IPS-20b (cell line): ENCODE measurements around the gene ELMO2.

ENCODE experiments used
- H3K27ac ChIP-seq: one replicate; pipeline ENCODE4 v1.5.1; 2013; ENCODE audit warnings: low read length
- H3K27me3 ChIP-seq: 2 replicates; pipeline ENCODE4 v1.6.1; 2013; ENCODE audit warnings: mild to moderate bottlenecking, low read length, inconsistent platforms; ENCODE audit not compliant: insufficient read depth
- H3K36me3 ChIP-seq: 2 replicates; pipeline ENCODE4 v1.6.1; 2013; ENCODE audit warnings: low read depth, mild to moderate bottlenecking, inconsistent platforms, low read length, moderate library complexity; ENCODE audit not compliant: insufficient read depth
- H3K4me1 ChIP-seq: 2 replicates; pipeline ENCODE4 v1.6.1; 2013; ENCODE audit warnings: mild to moderate bottlenecking, control low read depth, inconsistent platforms, low read length, moderate library complexity; ENCODE audit not compliant: insufficient read depth
- H3K4me3 ChIP-seq: 2 replicates; pipeline ENCODE4 v1.5.1; 2013; ENCODE audit warnings: mild to moderate bottlenecking, low read length, inconsistent platforms
- H3K9ac ChIP-seq: 2 replicates; pipeline ENCODE4 v1.6.1; 2013; ENCODE audit warnings: low read depth, mild to moderate bottlenecking, inconsistent platforms, low read length, moderate library complexity
- H3K9me3 ChIP-seq: 2 replicates; pipeline ENCODE4 v1.6.1; 2013; ENCODE audit warnings: mild to moderate bottlenecking, low read depth, low read length, inconsistent platforms; ENCODE audit not compliant: insufficient read depth

ELMO2 gene

DNA sequence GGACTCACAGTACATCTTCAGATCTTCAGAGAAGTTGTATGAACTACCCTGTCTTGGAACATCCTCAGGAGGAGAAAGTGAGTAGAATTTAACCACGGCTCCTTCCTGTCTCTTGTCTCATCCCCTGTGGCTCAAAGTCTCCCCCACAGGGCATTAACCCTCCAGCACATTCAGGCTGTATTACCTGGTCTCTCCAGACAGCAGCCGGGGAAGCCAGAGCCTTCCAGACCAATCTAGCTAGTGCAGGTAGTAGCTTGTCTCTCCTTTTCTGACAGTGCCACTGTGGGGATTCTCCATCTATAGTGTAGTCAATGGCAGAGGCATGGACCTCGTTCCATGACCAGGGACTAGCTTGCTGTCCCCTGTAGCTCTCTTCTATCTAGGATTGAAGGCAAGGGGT, 16.9 kb upstream of the ELMO2 start:
- no peaks in the 10 kb centered on the region for H3K27me3 ChIP-seq
- no peak overlapping the region for H3K9ac ChIP-seq
- peaks cover 10% of the 10 kb centered on the region for H3K4me1 ChIP-seq
- no peak overlapping the region for H3K4me3 ChIP-seq
- no peaks in the 10 kb centered on the region for H3K9me3 ChIP-seq
- H3K36me3 ChIP-seq, result no peaks in the 10 kb centered on the region
- H3K27ac ChIP-seq, result no peak overlapping the region

DNA sequence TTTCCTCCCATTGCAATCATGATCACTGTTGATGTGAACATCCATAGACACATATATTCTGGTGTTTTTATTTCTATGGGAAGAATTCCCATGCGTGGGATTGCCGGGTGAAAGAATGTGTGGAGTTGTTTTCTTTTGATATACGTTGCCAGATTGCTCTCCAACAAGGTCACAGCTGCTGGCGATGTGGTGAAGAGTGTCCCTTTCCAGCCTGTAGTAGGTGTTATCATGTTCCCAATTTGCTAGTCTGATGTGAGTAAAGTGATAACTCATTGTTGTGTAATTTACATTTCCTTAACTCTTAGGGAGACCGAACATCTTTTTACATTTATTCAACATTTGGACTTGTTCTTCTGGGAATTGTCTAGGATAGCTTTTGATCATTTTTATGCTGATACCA, 14.5 kb upstream of the ELMO2 start:
- H3K9me3 ChIP-seq, result no peaks in the 10 kb centered on the region
- no peak overlapping the region for H3K9ac ChIP-seq
- H3K27ac ChIP-seq, result no peak overlapping the region
- no peaks in the 10 kb centered on the region for H3K27me3 ChIP-seq
- H3K4me1 ChIP-seq, result peaks cover 10% of the 10 kb centered on the region
- no peak overlapping the region for H3K4me3 ChIP-seq
- no peaks in the 10 kb centered on the region for H3K36me3 ChIP-seq

DNA sequence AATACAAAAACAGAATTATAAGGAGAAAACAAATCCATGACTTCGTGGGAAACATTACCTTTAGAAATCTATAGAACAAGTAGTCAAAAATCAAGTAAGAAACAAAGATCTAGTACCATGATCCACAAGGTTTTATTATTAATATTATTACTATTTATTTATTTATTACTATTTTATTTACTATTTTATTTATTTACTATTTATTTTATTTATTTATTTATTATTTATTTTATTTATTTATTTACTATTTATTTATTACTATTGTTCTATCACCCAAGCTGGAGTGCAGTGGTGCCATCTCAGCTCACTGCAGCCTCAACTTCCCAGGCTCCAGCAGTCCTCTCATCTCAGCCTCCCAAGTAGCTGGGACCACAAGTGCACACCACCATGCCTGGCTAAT, 13.5 kb upstream of the ELMO2 start:
- Histone ChIP-seq H3K4me1 (peaks cover 10% of the 10 kb centered on the region), H3K9me3 (no peaks in the 10 kb centered on the region), H3K4me3 (no peak overlapping the region), H3K9ac (no peak overlapping the region), H3K36me3 (no peaks in the 10 kb centered on the region), H3K27ac (no peak overlapping the region), H3K27me3 (no peaks in the 10 kb centered on the region)

DNA sequence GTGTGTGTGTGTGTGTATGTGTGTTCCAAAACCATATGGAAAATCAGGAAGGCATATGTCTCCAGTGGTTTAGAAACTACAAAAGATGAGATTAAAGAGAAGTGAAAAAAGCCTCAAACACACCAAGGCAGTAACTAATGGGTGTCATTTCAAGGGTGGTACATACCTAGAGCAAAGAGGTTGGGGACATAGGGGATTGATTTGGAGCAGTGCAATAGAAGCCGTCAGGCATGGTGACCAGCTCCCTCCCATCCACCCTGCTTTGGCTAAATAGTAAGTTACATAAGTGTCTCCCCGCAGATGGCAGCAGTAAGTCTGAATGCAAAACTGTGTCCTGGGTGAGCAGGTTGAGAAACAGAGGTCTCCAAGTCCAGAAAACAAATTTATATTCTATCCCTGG, 10.4 kb upstream of the ELMO2 start:
- Histone ChIP-seq H3K4me1 (no peaks in the 10 kb centered on the region), H3K36me3 (no peaks in the 10 kb centered on the region), H3K27me3 (no peaks in the 10 kb centered on the region), H3K4me3 (no peak overlapping the region), H3K27ac (no peak overlapping the region), H3K9ac (no peak overlapping the region), H3K9me3 (no peaks in the 10 kb centered on the region)

DNA sequence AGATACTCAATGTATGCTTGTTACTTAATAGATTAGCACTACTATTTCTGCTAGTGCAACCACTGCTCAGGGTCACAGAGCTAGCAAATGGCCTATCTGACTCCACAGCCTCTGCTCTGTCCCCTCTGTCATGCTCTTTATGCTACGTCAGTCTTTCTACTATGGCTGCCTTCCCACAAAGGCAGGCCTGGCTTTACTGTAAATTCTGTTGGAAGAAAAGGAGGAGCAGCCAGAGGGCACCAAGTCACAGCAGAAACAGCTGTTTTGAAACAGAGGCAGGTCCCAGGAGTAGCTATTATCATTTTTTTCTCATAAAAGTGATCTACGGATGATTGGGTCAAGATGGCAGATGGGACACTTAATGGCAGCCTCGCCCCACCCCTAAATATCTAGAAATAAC, 10.0 kb upstream of the ELMO2 start:
- Histone ChIP-seq H3K9ac (no peak overlapping the region), H3K4me3 (no peak overlapping the region), H3K27ac (no peak overlapping the region), H3K4me1 (no peaks in the 10 kb centered on the region), H3K36me3 (no peaks in the 10 kb centered on the region), H3K9me3 (no peaks in the 10 kb centered on the region), H3K27me3 (no peaks in the 10 kb centered on the region)

DNA sequence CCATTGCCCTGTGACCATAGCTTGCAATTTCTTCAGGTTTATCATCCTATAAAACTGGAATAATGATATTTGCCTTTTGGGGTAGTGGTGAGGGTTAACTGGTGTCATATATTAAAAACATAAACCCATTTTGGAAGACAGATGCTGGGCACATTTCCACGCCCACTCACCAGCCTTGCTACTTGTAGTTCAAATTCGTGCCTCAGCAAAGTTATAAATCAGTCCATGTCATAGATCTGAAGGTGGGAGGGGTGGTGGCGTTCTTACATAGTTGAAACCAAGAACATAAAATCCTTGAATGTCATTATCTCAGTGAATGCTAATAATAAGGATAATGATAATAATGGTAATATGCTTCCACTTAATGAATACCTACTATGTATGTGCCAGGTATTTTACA, 9.4 kb upstream of the ELMO2 start:
- Histone ChIP-seq H3K9ac (no peak overlapping the region), H3K27me3 (no peaks in the 10 kb centered on the region), H3K4me3 (no peak overlapping the region), H3K36me3 (no peaks in the 10 kb centered on the region), H3K4me1 (peaks cover under 1% of the 10 kb centered on the region; the same call in 1 of the 2 replicates), H3K9me3 (no peaks in the 10 kb centered on the region), H3K27ac (no peak overlapping the region)

DNA sequence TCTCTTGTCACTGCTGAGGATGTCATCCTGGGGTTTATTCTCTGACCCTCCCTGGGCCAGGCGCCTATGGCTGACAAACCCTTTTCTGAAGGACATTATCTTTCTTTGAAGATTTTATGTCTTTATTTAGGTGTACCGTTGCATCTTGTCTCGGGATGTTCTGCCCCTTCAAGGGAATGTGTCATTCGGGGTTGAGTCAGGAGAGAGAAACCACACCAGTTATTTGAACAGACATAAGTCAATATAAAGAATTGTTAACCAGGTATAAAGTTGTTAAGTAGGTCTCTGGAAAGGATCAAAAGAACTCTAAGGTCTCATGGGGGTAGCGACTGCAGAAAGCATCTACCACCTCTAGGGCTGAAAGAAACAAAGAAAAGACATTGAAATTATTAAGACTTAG, 8.2 kb upstream of the ELMO2 start:
- Histone ChIP-seq H3K4me3 (no peak overlapping the region), H3K9ac (no peak overlapping the region), H3K27ac (no peak overlapping the region), H3K36me3 (no peaks in the 10 kb centered on the region), H3K27me3 (no peaks in the 10 kb centered on the region), H3K9me3 (no peaks in the 10 kb centered on the region), H3K4me1 (peaks cover 3% of the 10 kb centered on the region; the same call in 1 of the 2 replicates)

DNA sequence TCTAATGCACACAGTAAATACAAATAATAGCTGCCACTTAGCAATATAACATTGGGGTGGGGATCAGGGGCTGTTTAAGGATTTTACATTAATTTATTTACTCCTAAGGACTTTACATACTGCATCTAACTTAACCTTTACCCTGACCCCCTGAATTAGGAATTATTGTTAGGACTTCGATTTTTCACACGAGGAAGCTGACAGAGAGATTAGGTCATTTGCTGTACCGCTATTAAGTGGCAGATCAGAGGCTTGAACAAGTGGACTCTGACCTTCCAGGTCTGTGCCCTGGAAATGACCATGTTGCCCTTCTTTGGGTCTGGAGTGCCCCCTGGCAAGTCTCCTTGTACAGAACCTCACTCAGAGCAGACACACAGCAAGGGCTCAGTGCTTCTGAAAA, 5.2 kb upstream of the ELMO2 start:
- no peak overlapping the region for H3K9ac ChIP-seq
- peaks cover 13% of the 10 kb centered on the region for H3K27me3 ChIP-seq
- peaks cover 5% of the 10 kb centered on the region for H3K4me1 ChIP-seq
- H3K4me3 ChIP-seq, result no peak overlapping the region
- H3K9me3 ChIP-seq, result no peaks in the 10 kb centered on the region
- H3K27ac ChIP-seq, result no peak overlapping the region
- no peaks in the 10 kb centered on the region for H3K36me3 ChIP-seq

DNA sequence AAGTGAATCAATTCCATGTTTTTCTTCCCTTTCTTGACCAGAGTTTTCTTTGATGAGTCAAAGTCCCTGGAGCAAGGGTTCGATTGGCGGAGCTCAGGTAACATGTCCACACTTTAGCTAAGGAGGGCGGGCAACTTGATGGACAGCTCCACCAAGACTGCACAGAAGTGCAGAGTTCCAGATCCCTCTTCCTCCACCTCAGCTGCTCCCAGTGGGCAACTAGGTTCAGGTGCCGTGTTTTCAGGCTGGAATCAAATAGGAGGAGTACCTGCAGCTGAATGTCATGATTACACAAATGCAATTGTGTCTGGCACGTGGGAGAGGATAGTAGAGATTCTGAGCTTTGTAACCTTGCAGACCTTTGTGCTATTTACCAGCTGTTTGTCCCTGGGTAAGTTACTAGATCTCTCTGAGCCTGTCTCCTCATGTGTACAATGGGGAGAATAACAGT, 1.9 kb upstream of the ELMO2 start:
- no peak overlapping the region for H3K4me3 ChIP-seq
- peaks cover 13% of the 10 kb centered on the region for H3K27me3 ChIP-seq
- H3K9me3 ChIP-seq, result no peaks in the 10 kb centered on the region
- no peak overlapping the region for H3K27ac ChIP-seq
- H3K4me1 ChIP-seq, result peaks cover 8% of the 10 kb centered on the region
- no peak overlapping the region for H3K9ac ChIP-seq
- no peaks in the 10 kb centered on the region for H3K36me3 ChIP-seq

DNA sequence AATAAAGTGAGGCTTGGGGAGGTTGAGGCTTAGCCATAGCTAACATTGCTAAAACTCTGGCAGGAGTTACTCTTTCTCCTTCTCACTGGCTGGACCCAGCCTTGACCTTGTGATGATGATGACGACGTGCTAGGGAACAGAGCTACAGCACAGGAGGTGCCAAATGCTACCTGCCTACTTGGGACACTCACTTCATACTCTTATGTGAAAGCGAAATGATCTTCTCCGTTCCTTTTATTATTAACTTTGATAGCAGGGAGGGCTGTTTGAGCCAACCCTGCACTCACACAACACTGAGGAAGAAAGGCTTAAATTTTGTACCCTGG, 1.2 kb upstream of the ELMO2 start:
- Histone ChIP-seq H3K36me3 (peaks cover 4% of the 10 kb centered on the region; the same call in 1 of the 2 replicates), H3K27me3 (peaks cover 13% of the 10 kb centered on the region), H3K4me3 (peak overlapping the region; percentile 79; the same call in 1 of the 2 replicates), H3K4me1 (peaks cover 8% of the 10 kb centered on the region), H3K9ac (no peak overlapping the region), H3K9me3 (no peaks in the 10 kb centered on the region), H3K27ac (no peak overlapping the region)

DNA sequence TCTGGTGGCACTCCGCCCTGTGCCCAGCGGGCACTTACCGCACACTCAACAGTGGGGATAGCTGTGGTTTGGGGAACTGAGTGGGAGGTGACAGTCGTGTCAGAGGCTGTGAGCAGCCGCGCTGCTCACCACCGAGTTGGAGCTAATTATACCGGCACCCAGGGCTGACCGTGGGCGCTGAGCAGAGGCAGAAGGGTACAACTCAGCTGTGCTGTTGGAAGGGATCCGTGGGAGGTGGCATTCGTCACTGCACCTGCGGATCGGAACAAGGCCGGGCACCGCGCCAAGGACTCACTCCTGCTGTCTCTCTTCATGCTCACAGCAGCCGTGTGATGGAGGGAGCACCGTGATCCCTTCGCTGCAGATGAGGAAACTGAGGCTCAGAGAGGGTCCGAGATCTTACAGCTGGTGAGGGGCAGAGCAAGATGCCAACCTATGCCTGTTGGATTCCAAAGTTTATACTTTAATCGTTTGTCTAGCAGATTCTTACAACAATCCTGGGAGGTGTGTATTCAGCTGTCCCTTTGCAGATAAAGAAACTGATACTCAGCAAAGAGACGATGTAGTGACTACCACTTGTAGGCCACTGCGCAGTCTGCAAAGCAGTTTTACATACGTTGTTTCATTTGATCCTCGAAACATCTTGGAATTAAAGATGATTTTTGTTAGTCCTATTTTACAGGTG, 713 bp upstream of the ELMO2 start:
- Histone ChIP-seq H3K27me3 (peaks cover 13% of the 10 kb centered on the region), H3K9me3 (no peaks in the 10 kb centered on the region), H3K4me3 (peak overlapping the region; percentile 79), H3K9ac (peak overlapping the region; percentile 71; the same call in 1 of the 2 replicates), H3K4me1 (peaks cover 8% of the 10 kb centered on the region), H3K27ac (no peak overlapping the region), H3K36me3 (peaks cover 9% of the 10 kb centered on the region; the same call in 1 of the 2 replicates)

DNA sequence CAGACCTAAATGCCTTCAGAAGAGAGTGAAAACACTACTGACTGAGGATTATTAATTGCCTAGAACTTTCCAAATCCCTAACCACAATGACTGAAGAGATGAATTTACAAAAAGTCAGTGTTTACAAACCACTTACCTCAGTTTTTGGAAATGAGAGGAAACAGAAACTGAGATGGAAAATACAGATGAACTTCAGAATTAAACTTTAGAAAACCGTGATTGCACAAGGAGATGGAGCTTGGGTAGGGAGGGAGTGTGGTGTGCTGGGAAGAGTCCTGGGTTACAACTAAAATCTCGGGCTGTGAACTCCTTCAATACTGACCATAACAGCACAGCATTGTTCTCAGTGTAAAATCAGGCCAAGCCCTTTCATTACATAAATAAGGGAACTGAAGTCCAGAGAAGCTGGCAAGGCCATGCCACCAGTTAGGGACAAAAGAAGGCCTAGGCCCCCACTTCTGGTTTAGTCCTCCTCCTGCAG, 4.0 kb downstream of the ELMO2 start:
- H3K4me3 ChIP-seq, result no peak overlapping the region
- H3K4me1 ChIP-seq, result peaks cover 22% of the 10 kb centered on the region
- no peak overlapping the region for H3K27ac ChIP-seq
- peaks cover 22% of the 10 kb centered on the region; the same call in 1 of the 2 replicates for H3K36me3 ChIP-seq
- no peak overlapping the region for H3K9ac ChIP-seq
- peaks cover 3% of the 10 kb centered on the region; the same call in 1 of the 2 replicates for H3K27me3 ChIP-seq
- H3K9me3 ChIP-seq, result no peaks in the 10 kb centered on the region
